OCI-LY3 (cell line): ENCODE results near the gene HORMAD1.

Source experiments
- EZH2phosphoT487 ChIP-seq: fragments of 200-600 bp; shearing (Covaris generic); IDR thresholded peaks from 2 replicates; pipeline ENCODE4 v1.6.1; 2018; ENCODE audit warnings: antibody characterized with exemption, mixed run types, low read depth
- TF ChIP-seq, protein P1 (sequence below): fragments of 200-600, 300-600 bp; sonication (generic); IDR thresholded peaks from 2 replicates; pipeline ENCODE4 v1.5.1; 2014; ENCODE audit warnings: antibody characterized with exemption, low read length, low read depth

DNA sequence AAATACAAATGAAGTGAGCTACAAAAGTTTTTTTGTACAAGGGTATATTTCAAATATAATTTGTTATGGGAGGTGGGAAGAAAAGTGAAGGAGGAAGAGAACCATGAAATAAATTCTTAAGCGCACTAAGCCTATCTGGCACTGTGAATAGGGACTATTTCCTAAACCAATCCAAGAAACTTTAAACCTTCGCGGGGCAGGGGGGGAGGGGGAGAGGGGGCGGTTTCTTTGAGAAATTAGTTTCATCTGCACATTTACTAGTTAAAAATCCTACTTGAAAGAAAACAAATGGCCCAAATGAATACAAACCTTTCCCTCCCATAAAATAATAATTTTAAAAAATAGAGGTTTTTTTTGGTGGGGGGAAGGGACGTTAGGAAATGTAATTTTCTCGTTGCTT lies 24.1 kb downstream of the HORMAD1 start:
- TF ChIP-seq, protein P1, sequence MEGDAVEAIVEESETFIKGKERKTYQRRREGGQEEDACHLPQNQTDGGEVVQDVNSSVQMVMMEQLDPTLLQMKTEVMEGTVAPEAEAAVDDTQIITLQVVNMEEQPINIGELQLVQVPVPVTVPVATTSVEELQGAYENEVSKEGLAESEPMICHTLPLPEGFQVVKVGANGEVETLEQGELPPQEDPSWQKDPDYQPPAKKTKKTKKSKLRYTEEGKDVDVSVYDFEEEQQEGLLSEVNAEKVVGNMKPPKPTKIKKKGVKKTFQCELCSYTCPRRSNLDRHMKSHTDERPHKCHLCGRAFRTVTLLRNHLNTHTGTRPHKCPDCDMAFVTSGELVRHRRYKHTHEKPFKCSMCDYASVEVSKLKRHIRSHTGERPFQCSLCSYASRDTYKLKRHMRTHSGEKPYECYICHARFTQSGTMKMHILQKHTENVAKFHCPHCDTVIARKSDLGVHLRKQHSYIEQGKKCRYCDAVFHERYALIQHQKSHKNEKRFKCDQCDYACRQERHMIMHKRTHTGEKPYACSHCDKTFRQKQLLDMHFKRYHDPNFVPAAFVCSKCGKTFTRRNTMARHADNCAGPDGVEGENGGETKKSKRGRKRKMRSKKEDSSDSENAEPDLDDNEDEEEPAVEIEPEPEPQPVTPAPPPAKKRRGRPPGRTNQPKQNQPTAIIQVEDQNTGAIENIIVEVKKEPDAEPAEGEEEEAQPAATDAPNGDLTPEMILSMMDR = no peak
- TF ChIP-seq EZH2phosphoT487 = no peak
